GDM1 (cell line): Measurements from ENCODE around the gene UPF1.

Experiments used
- DNase-seq: peaks from one replicate; lab custom pipeline; 2025; lab: John Stamatoyannopoulos, UW

The UPF1 gene

DNA sequence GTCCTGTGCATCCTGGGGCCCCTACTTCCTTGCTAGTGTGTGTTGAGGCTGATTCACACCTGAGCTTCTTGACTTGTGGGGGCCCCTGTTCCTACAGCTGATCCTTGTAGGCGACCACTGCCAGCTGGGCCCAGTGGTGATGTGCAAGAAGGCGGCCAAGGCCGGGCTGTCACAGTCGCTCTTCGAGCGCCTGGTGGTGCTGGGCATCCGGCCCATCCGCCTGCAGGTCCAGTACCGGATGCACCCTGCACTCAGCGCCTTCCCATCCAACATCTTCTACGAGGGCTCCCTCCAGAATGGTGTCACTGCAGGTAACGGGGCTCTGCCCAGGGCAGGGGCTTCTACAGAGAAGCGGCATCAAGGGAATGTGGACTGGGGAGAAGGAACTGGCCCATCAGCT lies 25.5 kb downstream of the UPF1 start:
- no peak for DNase-seq

DNA sequence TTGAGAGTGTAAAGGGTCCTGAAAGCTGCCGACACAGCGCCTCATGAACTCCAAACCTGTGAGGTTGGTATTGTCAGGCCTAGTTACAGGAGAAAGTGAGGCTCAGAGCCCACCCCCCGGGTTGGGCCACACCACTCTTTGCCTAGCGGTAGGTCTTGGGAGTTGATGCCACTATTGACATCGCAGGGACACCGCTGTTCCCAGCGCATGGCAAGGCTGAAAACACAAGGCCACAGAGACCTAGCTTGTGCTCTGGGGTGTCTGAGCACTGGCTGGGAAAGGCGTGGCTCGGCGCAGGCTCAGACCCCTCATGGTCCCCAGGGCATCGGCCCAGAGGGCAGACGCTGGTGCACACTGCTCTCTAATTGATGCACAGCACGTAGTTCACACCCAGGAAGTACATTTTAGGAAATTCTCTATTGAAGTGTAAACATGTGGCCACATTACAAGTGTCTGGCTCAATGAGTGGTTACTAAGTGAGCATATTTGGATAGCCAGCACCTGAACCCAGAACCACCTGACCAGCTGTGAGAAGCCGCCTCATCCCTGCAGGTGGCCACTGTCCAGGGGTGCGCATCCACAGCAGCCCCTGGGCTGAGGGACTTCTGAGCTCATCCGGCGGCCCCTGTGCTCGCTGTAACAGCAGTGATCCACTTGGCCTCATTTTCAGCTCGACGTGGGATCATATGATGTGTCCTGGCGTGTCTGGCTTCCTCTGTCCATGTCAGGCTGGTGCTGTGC lies 27.3 kb downstream of the UPF1 start:
- no peak for DNase-seq

DNA sequence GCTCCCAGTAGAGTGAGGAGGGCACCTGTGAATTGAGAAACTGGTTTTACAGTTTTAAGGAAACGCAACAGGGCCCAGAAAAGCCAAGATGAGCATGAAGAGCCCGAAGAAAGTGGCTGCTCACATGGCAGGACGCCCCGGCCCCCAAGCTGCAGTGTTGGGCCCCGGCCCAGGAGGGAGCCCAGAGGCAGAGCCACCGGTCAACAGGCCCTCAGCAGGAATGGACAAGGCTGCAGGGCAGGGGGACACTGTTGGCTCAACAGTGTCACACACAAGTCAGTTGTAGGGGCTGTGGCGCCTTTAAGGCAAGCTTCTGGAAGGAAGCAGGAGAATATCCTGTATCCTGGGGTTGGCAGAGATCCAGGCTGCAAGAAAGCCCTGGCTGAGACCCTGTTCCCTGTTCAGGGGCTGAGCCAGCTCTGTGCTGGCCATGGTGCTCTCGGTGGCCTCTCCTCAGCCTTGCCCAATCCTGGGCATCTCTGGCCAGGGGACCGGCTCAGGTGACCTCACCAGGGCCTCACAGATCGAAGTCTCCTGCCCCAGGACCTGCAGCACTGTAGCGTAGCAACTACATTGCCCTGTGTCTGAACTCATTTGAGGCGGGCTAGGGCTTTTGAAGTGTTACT lies 28.0 kb downstream of the UPF1 start:
- no peak for DNase-seq

DNA sequence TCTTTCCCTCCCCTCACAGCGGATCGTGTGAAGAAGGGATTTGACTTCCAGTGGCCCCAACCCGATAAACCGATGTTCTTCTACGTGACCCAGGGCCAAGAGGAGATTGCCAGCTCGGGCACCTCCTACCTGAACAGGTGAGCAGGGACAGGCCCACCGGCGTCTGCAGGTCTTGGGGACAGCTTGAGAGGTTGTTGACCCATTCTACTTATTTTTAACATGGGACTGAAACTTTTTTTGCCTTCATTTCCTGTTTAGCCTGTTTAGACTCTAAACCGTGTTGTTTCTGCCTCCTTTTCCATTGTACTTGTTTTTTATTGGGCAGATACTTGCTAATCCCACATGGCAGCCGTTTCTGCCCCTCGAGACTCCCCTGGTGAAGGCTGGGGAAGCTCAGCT lies 28.5 kb downstream of the UPF1 start:
- no peak for DNase-seq

DNA sequence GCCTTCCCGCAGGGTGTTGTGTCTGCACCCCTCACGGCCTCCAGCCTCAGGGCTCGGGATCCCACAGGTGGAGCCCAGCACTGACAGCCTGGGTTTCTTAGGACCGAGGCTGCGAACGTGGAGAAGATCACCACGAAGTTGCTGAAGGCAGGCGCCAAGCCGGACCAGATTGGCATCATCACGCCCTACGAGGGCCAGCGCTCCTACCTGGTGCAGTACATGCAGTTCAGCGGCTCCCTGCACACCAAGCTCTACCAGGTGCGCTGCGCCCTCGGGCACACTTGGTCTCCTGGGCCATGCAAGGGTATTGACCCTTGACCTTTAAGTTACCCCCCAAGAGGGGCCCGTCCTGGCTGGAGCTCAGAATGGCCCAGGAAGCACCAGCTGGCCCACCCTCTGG lies 29.0 kb downstream of the UPF1 start:
- DNase-seq: no peak

DNA sequence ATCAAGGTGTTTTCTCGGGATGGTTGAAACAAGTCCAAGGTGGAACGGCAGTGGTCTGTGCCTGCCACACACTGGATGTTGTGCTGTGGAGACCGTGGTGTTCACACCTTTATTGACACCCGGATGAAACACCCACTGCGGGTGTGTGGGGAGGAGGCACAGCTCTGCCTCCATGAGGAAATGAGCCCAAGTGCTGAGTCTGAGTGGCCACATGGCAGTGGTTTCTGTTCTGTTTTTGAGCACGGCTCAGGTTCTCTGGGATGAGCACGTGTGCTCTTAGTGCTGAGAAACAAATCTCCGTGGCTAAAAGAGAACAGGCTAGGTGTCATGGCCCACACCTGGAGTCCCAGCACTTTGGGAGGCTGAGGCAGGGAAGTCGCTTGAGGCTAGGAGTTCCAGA lies 29.5 kb downstream of the UPF1 start:
- DNase-seq: no peak

DNA sequence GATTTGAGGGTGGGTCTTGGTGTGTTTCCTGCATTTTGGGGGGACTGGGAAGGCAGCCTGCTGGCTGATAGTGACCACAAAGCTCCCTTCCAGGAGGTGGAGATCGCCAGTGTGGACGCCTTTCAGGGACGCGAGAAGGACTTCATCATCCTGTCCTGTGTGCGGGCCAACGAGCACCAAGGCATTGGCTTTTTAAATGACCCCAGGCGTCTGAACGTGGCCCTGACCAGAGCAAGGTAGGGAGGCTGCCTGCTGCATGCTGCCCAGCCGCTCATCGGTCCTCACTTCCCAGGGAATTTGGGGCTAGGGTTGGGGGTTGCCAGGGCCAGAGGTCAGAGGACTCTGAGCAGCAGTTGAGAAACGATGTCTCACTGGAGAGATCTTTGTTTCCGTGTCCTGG lies 30.2 kb downstream of the UPF1 start:
- DNase-seq: no peak

DNA sequence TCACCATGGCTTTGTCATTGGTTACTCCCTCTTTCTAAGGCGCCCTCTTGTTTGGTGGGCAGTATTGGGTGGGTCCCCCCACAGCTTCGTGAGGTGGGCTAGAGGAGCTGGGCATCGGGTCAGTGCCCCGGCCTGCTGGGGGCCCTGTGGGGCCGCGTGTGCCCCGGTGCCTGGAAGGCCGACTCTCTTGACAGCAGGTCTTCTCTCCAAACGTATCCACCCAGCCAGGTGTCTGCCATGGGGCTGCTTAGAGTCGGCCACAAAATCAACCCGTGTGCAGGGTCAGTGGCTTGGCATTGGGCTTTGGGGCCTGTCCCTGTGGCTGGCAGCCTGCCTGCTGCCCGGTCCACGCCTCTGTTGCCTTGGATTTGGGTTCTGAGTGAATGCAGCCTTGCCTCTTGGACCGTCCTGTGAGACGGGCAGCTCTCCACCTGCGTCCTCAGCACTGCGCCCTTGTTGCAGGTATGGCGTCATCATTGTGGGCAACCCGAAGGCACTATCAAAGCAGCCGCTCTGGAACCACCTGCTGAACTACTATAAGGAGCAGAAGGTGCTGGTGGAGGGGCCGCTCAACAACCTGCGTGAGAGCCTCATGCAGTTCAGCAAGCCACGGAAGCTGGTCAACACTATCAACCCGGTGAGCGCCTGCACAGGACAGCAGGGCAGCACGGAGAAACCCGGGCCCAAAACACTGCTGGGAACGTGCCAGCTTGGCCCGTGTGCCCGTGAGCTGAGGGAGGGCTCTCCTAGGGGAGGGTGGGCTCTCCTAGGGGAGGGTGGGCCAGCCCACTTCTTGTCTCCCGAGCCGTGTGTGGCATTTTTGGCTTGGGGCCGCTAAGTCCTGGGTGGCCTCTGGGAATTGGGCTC lies 31.4 kb downstream of the UPF1 start:
- DNase-seq: no peak

DNA sequence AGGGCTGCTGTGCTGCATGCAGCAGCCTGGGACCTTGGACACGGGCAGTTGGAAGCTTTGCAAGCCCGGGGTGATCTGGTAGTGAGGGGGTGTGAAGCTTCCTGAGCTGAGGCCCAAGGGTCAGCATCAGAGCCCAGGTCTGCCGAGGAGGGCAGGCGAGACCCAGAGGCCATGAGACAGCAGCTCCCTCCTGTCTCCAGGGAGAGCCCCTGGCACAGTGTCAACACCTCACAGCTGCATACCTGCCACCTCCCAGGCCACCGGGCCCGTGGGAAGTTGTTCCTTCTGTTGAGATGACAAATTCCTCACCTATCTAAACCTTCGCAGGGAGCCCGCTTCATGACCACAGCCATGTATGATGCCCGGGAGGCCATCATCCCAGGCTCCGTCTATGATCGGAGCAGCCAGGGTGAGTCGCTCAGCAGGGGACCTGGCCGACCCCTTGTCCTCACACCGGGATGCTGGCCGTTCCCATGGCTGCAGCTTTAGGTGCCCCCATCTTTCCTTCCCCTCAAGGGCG lies 32.1 kb downstream of the UPF1 start:
- DNase-seq: no peak

DNA sequence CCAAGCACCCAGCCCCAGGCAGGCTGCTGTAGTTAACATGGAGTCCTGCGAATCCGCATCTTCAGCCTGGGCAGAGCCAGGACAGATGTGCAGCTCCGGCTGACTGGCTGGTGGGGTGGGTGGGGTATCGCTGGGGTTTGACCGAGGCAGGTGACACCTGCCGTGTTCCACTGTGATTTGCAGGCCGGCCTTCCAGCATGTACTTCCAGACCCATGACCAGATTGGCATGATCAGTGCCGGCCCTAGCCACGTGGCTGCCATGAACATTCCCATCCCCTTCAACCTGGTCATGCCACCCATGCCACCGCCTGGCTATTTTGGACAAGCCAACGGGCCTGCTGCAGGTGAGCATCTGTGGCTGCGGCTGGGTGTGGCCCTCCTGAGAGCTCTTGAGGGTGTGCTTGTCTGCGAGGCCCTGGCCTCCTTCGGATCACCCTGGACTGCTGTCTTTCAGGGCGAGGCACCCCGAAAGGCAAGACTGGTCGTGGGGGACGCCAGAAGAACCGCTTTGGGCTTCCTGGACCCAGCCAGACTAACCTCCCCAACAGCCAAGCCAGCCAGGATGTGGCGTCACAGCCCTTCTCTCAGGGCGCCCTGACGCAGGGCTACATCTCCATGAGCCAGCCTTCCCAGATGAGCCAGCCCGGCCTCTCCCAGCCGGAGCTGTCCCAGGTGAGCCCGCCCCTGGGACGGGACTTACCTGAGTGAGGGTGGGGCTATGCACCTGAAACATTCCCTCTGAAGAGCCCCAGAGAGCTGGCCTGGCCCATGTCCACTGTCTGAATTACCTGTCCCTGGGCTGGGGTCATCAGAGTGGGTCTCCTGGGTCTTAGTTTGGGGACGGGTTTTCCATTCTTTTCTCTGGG lies 33.6 kb downstream of the UPF1 start:
- DNase-seq: no peak

DNA sequence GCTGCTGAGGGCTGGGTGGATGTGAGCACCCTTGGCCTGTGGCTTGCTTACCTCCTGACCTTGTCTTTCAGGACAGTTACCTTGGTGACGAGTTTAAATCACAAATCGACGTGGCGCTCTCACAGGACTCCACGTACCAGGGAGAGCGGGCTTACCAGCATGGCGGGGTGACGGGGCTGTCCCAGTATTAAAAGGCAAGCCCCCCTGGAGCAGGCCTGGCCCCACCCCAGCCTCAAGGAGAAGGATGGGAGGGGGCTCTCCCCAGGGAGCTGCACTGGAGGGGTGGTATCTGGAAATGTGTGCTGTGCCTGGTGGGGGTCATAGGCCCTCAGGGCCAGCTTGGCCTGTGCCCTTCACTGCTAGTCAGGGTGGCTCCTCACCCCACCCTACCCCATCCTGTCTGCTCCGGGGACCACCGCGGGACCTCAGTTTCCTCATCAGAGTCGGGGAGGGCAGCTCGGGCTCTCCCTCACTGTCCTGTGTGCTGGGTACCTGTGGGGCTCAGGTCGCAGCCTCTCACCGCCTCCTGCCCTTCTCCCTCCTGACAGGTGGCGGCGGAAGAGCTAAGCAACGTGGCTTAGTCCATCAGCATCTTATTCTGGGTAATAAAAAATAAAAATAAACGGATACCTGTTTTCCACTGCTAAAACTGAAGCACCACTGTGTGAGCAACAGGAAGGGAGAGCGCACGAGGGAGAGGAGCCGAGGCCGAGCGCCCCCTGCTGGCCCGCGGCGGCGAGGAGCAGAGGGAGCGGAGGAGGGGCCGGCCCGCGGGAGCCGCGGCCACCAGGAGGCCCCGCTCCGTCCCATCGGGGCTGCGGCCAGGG lies 34.4 kb downstream of the UPF1 start:
- DNase-seq: no peak

DNA sequence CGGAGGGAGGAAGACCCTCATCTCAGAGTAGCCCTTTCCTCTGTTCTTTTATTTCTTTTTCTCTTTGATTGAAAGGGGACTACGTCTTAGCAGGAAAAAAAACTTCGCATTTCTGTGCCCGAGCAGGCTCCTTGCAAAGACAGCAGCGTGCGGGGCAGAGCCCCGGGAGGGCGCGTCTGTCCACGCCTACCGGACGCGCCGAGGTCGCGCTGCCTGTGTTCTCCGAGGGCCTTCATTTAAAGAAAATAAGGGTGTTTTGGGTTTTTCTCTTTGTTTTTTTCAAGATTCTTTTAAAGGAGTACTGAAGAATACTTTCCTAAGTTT lies 35.0 kb downstream of the UPF1 start:
- no peak for DNase-seq

DNA sequence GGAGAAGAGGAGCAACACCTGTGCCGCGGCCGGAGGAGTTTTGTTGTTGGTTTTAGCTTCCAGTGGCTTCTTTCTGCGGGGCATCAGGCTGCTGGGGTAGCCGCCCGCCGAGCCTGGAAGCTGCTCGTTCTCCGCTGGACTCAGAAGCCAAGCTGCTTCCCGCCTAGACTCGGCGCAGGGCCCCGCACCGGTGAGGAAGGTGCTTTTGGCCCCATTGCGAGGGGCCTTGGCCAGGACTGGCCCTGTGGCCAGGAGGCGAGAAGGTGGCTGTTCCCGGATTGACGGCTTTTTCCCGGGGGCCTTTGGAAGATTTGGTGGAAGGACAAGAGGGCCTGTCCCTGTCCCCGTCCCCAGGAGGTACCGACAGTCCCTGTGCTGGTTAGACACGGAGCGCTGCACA lies 35.4 kb downstream of the UPF1 start:
- no peak for DNase-seq

DNA sequence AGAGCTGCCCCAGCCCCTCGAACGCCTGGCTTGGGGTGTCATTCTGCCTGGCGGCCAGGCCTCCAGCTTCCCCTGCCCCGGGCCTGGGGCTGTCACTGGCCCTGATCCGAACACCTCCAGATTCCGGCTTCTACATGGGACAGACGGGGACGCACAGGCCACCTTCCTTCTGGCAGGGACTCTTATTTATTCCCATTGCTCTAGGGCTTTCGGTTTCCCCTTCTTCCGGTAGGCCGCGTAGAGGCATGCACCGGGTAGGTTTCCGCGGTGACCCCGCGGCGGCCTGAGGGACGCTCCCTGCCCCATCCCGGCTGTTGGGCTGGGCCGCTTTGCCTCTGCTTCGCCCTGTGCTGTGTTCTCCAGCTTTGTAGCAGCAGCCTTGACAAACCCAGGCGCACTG lies 36.0 kb downstream of the UPF1 start:
- no peak for DNase-seq

DNA sequence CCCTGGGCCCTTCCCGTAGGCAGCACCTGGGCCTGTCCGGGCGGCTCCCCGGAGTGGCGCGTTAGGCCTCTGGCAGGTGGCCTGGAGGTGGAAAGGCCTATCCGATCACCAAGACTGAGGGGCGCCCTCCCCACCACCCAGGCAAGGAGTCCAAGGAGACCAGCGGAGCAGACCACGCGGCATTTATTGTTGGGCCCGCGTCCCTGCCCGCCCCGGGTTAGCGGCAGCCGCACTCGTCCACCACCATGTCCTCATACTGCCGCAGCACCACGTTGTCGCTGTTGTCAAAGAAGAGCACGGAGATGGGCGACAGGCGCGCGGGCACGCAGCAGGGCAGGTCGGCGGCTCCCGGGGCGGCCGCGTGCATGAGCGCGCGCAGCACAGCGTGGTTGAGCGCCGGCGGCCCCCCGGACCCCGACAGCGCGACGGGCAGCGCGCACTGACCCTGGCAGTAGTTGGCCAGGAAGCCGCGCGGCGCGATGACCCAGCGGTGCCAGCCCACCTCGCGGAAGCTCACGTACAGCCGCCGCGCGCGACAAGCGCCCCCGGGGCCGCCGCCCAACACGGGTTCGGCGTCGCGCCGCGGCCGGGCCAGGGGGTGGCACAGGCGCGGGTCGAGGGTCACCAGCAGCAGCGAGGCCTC lies 36.7 kb downstream of the UPF1 start:
- DNase-seq: no peak

DNA sequence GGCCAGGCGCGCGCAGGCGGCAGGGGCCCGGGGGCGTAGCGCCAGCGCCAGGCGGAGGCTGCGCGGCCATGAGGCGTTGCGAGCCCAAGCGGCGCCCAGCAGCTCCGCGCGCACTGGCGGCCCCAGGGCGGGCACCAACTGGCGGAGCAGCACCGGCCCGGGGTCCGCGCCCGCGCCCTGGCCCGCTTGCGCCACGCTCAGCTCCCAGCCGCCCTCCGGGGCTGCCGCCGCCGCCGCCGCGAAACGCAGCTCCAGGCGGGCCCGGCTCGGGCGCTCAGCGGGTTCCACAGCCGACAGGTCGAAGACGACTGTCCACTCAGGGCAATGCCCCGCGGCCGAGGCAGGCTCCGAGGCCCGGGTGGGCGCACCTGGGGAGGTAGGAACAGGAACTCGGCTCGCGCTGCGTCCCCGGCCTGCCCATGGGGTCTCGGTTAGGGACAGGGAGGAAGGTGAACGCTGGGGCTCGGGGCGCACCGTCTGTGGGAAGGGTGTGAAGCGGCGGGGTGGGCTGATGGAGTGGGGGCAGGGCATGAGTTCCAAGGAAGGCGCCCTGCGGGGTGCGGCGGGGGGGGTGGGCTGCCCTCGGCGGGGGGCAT lies 37.4 kb downstream of the UPF1 start:
- no peak for DNase-seq

DNA sequence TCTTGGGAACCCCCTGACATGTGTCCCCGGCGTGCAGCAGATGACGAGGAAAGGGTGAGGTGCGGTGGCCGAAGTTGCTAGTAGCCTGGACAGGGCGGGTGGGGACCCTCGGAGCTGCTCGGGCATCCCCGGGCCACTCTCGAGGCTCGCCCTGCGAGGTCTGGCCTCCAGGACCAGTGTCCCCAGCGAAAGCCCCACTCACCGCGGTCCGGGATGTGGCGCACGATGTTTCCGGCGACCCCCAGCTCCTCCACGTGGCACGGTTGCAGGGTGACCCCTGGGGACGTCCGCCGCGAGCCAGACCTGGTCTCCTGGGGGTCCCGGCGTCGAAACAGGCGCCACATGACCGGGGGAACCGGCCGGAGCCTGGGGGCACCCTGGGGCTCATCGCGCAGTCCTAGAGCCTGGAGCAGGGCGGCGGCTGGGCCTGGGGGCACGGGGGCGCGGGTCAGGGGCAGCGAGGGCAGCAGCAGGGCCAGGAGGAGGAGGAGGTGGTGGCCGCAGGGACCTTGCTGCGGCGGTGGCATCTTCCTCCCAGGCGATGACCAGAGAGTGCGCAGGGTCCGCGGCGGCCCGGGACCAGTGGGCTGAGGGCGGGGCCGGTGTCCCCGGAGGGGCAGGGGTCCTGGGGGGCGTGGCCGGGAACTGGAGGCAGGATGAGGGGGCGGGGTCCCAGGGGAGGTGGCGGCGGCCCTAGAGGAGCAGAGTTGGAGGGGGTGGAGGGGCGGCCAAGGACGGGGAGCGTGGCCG lies 38.2 kb downstream of the UPF1 start:
- no peak for DNase-seq

DNA sequence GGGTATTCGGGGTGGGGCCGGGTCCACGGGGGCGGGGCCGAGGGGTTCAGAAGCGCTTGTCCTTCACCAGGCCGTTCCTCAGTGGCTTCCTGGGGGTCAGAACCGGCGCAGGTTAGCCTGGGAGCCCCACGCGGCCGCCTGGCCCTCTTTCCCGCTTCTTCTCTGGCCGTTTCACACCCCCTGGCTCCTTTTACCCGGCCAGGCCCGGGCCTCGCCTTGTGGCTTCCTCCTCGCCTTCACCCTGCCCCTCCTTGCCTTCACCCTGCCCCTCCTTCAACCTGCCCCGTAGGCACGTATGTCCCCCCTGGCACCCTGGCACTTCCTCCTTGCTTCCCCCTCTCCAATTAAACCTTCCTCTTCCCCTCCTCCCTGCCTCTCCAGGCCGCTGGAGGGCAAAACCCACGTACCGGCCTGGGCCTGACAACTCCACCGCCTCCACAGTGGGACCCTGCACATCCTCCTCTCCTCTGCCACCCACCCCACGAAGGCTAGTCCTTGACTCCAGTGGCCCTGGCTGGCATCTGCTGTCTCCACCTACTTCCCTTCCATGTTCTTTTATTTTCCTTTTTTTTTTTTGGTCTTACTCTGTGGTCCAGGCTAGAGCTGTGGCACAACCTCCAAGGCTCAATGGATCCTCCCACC lies 38.9 kb downstream of the UPF1 start:
- no peak for DNase-seq

DNA sequence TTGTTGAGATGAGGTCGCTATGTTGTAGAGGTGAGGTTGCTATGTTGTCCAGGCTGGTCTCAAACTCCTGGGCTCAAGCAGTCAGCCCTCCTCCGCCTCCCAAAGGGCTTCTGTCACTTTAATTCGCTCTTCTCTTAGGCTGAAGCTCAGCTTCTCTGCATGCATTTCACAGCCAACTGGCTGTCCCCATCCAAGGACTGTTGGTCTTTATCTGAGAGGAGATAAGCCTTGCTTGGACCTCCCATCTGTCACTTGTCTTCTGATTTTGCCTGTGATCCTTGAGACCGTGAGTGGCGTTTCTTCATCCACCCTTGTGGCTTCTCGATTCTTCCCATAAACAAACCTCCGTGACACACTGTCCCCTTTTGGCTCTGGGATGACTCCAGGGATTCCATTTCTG lies 39.8 kb downstream of the UPF1 start:
- no peak for DNase-seq
